ENCODE results near the gene SPATS2L. TPM values are rescaled to one million over a fixed set of nuclear protein-coding genes. Genes with fewer than 3 reads are reported as not detected.

SPATS2L gene
- total RNA-seq, 2 donors from 2014 or later = 40.3 to 89.9 TPM

DNA sequence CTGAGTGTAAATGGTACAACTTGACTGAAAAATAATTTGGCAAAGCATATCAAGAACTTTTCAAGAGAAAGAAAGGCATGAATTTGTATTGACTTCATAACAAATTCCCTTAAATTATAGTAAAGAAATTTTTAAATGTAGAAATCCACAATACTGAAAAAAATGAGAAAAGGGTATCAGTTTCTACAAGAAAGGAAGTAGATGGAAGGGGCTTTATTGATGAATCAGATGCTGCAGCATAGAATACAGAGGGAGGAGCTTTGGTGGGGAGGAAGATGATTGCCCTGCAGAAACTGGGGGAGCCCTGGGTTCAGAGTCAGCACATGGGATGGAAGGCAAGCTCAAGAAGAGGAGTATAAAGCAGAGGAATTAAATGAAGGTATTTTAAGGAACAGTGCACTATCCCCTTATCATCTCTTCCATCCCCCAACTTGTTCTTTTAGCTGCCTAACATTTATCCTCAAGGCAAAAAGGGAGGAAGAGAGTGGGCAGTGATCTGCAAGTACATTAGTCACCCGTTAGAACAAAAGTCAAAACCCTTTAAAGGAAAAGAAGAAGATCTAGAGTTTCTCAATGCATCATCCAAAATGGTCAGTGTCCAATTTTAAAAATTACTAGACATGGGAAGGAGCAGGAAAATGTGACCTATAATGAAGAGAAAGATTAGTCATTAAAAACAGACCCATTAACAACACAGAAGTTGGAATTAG, 125.7 kb downstream of the SPATS2L start:
- no peak overlapping the region for H3K4me3 Mint-ChIP-seq
- Histone ChIP-seq H3K4me1 (ENCODE audit: control insufficient read depth, insufficient read depth, low read length) (no peaks in the 10 kb centered on the region), H3K4me3 (ENCODE audit: low read length) (no peak overlapping the region), H3K36me3 (ENCODE audit: control insufficient read depth, insufficient read depth, low read length) (peaks cover 40% of the 10 kb centered on the region), H3K27ac (ENCODE audit: low read depth, low read length) (no peak overlapping the region), H3K9ac (ENCODE audit: extremely low read depth, low read length, poor library complexity, severe bottlenecking) (no peak overlapping the region), H3K9me3 (ENCODE audit: control insufficient read depth, low read length) (peaks cover 13% of the 10 kb centered on the region), H3K27me3 (ENCODE audit: control insufficient read depth, insufficient read depth, low read length, poor library complexity, severe bottlenecking) (no peaks in the 10 kb centered on the region)
- WGBS, 2 experiments (ENCODE audit: insufficient coverage in 1 of 2, insufficient read length in 1 of 2) = 64% methylated on average over 1 of the region's 1 CpG; no CpG with 5 or more reads in 1 of the 2 experiments
- H3K9me3 Mint-ChIP-seq = peaks cover 8% of the 10 kb centered on the region
- peaks cover 23% of the 10 kb centered on the region for H3K36me3 Mint-ChIP-seq (ENCODE audit: low read depth)
- TF ChIP-seq, protein P1, sequence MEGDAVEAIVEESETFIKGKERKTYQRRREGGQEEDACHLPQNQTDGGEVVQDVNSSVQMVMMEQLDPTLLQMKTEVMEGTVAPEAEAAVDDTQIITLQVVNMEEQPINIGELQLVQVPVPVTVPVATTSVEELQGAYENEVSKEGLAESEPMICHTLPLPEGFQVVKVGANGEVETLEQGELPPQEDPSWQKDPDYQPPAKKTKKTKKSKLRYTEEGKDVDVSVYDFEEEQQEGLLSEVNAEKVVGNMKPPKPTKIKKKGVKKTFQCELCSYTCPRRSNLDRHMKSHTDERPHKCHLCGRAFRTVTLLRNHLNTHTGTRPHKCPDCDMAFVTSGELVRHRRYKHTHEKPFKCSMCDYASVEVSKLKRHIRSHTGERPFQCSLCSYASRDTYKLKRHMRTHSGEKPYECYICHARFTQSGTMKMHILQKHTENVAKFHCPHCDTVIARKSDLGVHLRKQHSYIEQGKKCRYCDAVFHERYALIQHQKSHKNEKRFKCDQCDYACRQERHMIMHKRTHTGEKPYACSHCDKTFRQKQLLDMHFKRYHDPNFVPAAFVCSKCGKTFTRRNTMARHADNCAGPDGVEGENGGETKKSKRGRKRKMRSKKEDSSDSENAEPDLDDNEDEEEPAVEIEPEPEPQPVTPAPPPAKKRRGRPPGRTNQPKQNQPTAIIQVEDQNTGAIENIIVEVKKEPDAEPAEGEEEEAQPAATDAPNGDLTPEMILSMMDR (conservative IDR thresholded peaks at IDR 0.05) = no peak
- no peaks in the 10 kb centered on the region for H3K4me1 Mint-ChIP-seq
- H3K27ac Mint-ChIP-seq = no peak overlapping the region
- H3K27me3 Mint-ChIP-seq (ENCODE audit: insufficient read depth) = no peaks in the 10 kb centered on the region
- no peak for DNase-seq

DNA sequence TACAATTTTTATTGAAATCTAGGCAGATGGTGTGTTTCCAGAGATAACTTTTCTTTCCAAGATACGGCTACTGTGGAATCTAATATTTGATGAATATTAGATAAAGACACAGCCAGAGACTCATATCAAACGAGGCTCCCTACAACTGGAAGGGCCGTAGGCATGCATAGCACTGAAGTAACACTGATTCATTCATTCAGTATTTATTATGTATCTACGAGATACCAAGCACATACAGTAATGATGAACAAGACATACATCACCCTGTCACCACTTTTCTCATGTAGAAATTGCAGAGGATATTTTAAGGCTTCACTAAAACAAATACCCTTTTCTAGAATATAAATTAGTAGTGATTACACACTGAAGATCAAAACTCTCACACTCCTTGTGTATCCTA, 128.9 kb downstream of the SPATS2L start:
- TF ChIP-seq, protein P1 (conservative IDR thresholded peaks at IDR 0.05) = no peak
- H3K9me3 ChIP-seq (ENCODE audit: control insufficient read depth, low read length) = peaks cover 16% of the 10 kb centered on the region
- no peaks in the 10 kb centered on the region for H3K4me1 ChIP-seq (ENCODE audit: control insufficient read depth, insufficient read depth, low read length)
- no peak overlapping the region for H3K27ac ChIP-seq (ENCODE audit: low read depth, low read length)
- Mint-ChIP-seq H3K27me3 (ENCODE audit: insufficient read depth) (no peaks in the 10 kb centered on the region), H3K9me3 (peaks cover 8% of the 10 kb centered on the region), H3K4me1 (no peaks in the 10 kb centered on the region), H3K4me3 (no peak overlapping the region), H3K27ac (no peak overlapping the region), H3K36me3 (ENCODE audit: low read depth) (peaks cover 40% of the 10 kb centered on the region)
- peaks cover 54% of the 10 kb centered on the region for H3K36me3 ChIP-seq (ENCODE audit: control insufficient read depth, insufficient read depth, low read length)
- DNase-seq = no peak
- H3K9ac ChIP-seq (ENCODE audit: extremely low read depth, low read length, poor library complexity, severe bottlenecking) = no peak overlapping the region
- no peak overlapping the region for H3K4me3 ChIP-seq (ENCODE audit: low read length)
- WGBS, 2 experiments (ENCODE audit: insufficient coverage in 1 of 2, insufficient read length in 1 of 2) = 94% methylated on average over 4 of the region's 4 CpGs; no CpG with 5 or more reads in 1 of the 2 experiments
- H3K27me3 ChIP-seq (ENCODE audit: control insufficient read depth, insufficient read depth, low read length, poor library complexity, severe bottlenecking) = no peaks in the 10 kb centered on the region

DNA sequence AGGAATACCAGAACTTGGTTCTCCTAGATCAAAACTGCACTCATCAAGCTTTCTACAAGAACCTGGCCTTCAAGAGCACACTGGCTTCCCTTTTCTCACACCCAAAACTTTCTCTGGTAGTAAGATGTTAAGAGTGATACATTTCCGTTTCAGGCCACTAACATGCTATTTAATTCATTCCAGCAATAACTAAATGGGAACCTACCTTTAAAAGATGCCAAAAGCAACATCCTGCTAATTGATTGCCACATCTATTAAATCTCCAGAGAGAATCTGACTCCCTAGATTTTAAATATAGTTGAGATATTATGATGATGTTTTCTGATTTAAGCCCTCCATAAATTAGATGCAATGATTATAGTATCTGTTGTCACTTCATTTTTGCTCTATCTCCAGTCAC, 131.8 kb downstream of the SPATS2L start:
- Histone ChIP-seq H3K27me3 (ENCODE audit: control insufficient read depth, insufficient read depth, low read length, poor library complexity, severe bottlenecking) (no peaks in the 10 kb centered on the region), H3K4me1 (ENCODE audit: control insufficient read depth, insufficient read depth, low read length) (no peaks in the 10 kb centered on the region), H3K9ac (ENCODE audit: extremely low read depth, low read length, poor library complexity, severe bottlenecking) (no peak overlapping the region), H3K27ac (ENCODE audit: low read depth, low read length) (no peak overlapping the region), H3K4me3 (ENCODE audit: low read length) (no peak overlapping the region), H3K36me3 (ENCODE audit: control insufficient read depth, insufficient read depth, low read length) (peaks cover 77% of the 10 kb centered on the region), H3K9me3 (ENCODE audit: control insufficient read depth, low read length) (peaks cover 16% of the 10 kb centered on the region)
- H3K4me1 Mint-ChIP-seq = no peaks in the 10 kb centered on the region
- H3K27me3 Mint-ChIP-seq (ENCODE audit: insufficient read depth) = no peaks in the 10 kb centered on the region
- peaks cover 8% of the 10 kb centered on the region for H3K9me3 Mint-ChIP-seq
- TF ChIP-seq, protein P1 (conservative IDR thresholded peaks at IDR 0.05) = no peak
- peaks cover 58% of the 10 kb centered on the region for H3K36me3 Mint-ChIP-seq (ENCODE audit: low read depth)
- H3K27ac Mint-ChIP-seq = no peak overlapping the region
- no peak for DNase-seq
- H3K4me3 Mint-ChIP-seq = no peak overlapping the region
- 100% methylated on average over 1 of the region's 1 CpG; no CpG with 5 or more reads in 1 of the 2 experiments for whole genome bisulfite sequencing, 2 experiments (ENCODE audit: insufficient coverage in 1 of 2, insufficient read length in 1 of 2)

All from endodermal cell (in vitro differentiated cells).